ENCODE measurements around the gene CACNA1C.

The CACNA1C gene

GRCh38 chr12:2733493-2734355, 680.9 kb downstream of the CACNA1C start:
- H3K9me2 ChIP-seq (replicated peaks; ENCODE audit: control insufficient read depth, low read length) = no peaks in the 10 kb centered on the region
- TF ChIP-seq EZH2phosphoT487 (IDR thresholded peaks at IDR 0.05; ENCODE audit: borderline replicate concordance, low read length) = no peak
- H3K27ac ChIP-seq (ENCODE audit: low read depth, low read length) = no peak overlapping the region
- no peaks in the 10 kb centered on the region for H3K36me3 ChIP-seq (ENCODE audit: control insufficient read depth, low read length)
- H3K4me2 ChIP-seq (ENCODE audit: low read length) = no peak overlapping the region
- peaks cover 35% of the 10 kb centered on the region for H3K27me3 ChIP-seq (ENCODE audit: control insufficient read depth, low read length)
- H4K20me1 ChIP-seq (ENCODE audit: control insufficient read depth, insufficient read depth, low read depth, low read length) = no peaks in the 10 kb centered on the region
- H3K9me3 ChIP-seq (ENCODE audit: control insufficient read depth, insufficient read depth, low read length) = no peaks in the 10 kb centered on the region
- no peaks in the 10 kb centered on the region for H3F3A ChIP-seq (ENCODE audit: control insufficient read depth, insufficient read depth)
- H3K4me1 ChIP-seq (ENCODE audit: control insufficient read depth, low read length) = no peaks in the 10 kb centered on the region
- H3K4me3 ChIP-seq (ENCODE audit: low read length) = no peak overlapping the region
- H3K79me2 ChIP-seq (ENCODE audit: control insufficient read depth, low read length) = no peaks in the 10 kb centered on the region

DNA sequence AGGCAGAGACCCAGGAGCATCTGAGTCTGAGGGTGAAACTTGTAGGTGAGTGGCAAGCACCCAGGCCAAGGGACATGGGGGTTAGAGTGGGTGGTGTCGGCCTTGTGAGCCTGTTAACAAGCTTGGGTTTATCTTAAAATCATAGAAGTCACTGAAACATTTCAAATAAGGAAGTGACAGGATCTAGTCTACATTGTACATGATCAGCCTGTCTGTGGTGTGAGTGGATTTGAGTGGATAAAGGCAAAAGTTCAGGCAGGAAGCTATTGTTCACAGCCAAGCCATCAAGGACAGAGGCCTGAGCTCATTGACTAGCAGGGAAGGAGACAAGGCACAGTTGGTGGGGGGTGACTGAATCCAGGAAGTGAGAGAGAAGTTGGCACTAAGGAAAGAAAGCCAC, 682.6 kb downstream of the CACNA1C start:
- no peak overlapping the region for H3K4me2 ChIP-seq (ENCODE audit: low read length)
- H3K79me2 ChIP-seq (ENCODE audit: control insufficient read depth, low read length) = no peaks in the 10 kb centered on the region
- no peaks in the 10 kb centered on the region for H3K4me1 ChIP-seq (ENCODE audit: control insufficient read depth, low read length)
- no peaks in the 10 kb centered on the region for H3K9me3 ChIP-seq (ENCODE audit: control insufficient read depth, insufficient read depth, low read length)
- H3K27me3 ChIP-seq (ENCODE audit: control insufficient read depth, low read length) = peaks cover 30% of the 10 kb centered on the region
- H3K9me2 ChIP-seq (replicated peaks; ENCODE audit: control insufficient read depth, low read length) = no peaks in the 10 kb centered on the region
- no peaks in the 10 kb centered on the region for H3F3A ChIP-seq (ENCODE audit: control insufficient read depth, insufficient read depth)
- no peak overlapping the region for H3K4me3 ChIP-seq (ENCODE audit: low read length)
- H3K27ac ChIP-seq (ENCODE audit: low read depth, low read length) = no peak overlapping the region
- no peaks in the 10 kb centered on the region for H3K36me3 ChIP-seq (ENCODE audit: control insufficient read depth, low read length)
- TF ChIP-seq EZH2phosphoT487 (IDR thresholded peaks at IDR 0.05; ENCODE audit: borderline replicate concordance, low read length) = no peak
- TF ChIP-seq CTCF (IDR thresholded peaks at IDR 0.05; ENCODE audit: low read depth, low read length, poor library complexity, severe bottlenecking) = no peak
- no peaks in the 10 kb centered on the region for H4K20me1 ChIP-seq (ENCODE audit: control insufficient read depth, insufficient read depth, low read depth, low read length)

DNA sequence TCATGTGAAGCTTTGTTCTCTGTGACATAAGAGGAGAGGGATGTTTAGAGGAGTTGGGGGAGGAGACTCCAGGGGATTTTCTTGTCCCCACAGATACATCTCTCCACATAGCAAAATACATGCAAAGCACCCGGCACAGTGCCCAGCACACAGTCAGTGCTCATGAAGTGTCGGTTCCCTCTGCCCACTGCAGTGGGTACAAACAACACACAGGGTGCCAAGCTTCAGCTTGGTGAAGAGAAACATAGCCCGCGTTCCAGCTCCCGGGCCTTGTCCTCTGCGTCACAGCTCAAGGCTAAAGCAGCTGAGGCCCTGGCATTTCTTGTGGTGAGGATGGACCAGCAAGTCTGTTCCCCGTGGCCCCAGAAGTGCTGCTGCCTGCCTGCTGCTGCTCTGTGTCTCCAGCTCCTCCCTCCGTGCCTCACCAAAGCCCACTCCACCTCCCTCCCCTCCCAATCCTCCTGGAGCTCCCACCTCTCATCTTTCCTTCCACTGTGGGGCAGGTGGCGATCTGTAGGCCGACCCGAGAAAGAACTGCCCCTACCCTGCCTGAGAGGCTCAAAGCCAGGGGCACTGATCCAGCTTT, 685.0 kb downstream of the CACNA1C start:
- TF ChIP-seq EZH2phosphoT487 (IDR thresholded peaks at IDR 0.05; ENCODE audit: borderline replicate concordance, low read length) (no peak), CTCF (IDR thresholded peaks at IDR 0.05; ENCODE audit: low read depth, low read length, poor library complexity, severe bottlenecking) (no peak)

DNA sequence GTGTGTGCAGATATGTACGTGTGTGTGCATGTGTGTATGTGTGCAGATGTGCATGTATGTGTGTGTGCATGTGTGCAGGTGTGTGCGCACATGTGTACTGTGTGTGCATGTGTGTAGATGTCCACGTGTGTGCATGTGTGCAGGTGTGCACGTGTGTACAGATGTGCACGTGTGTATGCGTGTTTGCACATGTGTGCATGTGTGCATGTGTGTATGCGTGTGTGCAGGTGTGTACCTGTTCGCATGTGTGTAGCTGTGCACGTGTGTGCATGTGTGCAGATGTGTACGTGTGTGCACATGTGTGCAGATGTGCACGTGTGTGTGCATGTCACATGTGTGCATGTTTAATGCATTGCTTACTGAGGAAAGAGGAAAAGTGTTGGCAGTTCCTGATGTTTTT, 686.3 kb downstream of the CACNA1C start:
- Histone ChIP-seq H3F3A (ENCODE audit: control insufficient read depth, insufficient read depth) (no peaks in the 10 kb centered on the region), H3K9me3 (ENCODE audit: control insufficient read depth, insufficient read depth, low read length) (no peaks in the 10 kb centered on the region)
- TF ChIP-seq CTCF (IDR thresholded peaks at IDR 0.05; ENCODE audit: low read depth, low read length, poor library complexity, severe bottlenecking) (no peak), EZH2phosphoT487 (IDR thresholded peaks at IDR 0.05; ENCODE audit: borderline replicate concordance, low read length) (no peak)

More for the DNA sequence above, 685.0 kb downstream of the CACNA1C start:
- Histone ChIP-seq H3K27me3 (ENCODE audit: control insufficient read depth, low read length) (peaks cover 22% of the 10 kb centered on the region), H3K36me3 (ENCODE audit: control insufficient read depth, low read length) (no peaks in the 10 kb centered on the region), H3K9me2 (replicated peaks; ENCODE audit: control insufficient read depth, low read length) (no peaks in the 10 kb centered on the region), H3K4me2 (ENCODE audit: low read length) (no peak overlapping the region), H3K4me3 (ENCODE audit: low read length) (no peak overlapping the region), H4K20me1 (ENCODE audit: control insufficient read depth, insufficient read depth, low read depth, low read length) (no peaks in the 10 kb centered on the region), H3F3A (ENCODE audit: control insufficient read depth, insufficient read depth) (no peaks in the 10 kb centered on the region), H3K79me2 (ENCODE audit: control insufficient read depth, low read length) (no peaks in the 10 kb centered on the region), H3K27ac (ENCODE audit: low read depth, low read length) (no peak overlapping the region), H3K4me1 (ENCODE audit: control insufficient read depth, low read length) (no peaks in the 10 kb centered on the region), H3K9me3 (ENCODE audit: control insufficient read depth, insufficient read depth, low read length) (no peaks in the 10 kb centered on the region)

More for the DNA sequence above, 686.3 kb downstream of the CACNA1C start:
- no peak overlapping the region for H3K4me2 ChIP-seq (ENCODE audit: low read length)
- H3K27ac ChIP-seq (ENCODE audit: low read depth, low read length) = no peak overlapping the region
- peaks cover 9% of the 10 kb centered on the region for H3K27me3 ChIP-seq (ENCODE audit: control insufficient read depth, low read length)
- no peaks in the 10 kb centered on the region for H3K79me2 ChIP-seq (ENCODE audit: control insufficient read depth, low read length)
- no peak overlapping the region for H3K4me3 ChIP-seq (ENCODE audit: low read length)
- no peaks in the 10 kb centered on the region for H3K9me2 ChIP-seq (replicated peaks; ENCODE audit: control insufficient read depth, low read length)
- H4K20me1 ChIP-seq (ENCODE audit: control insufficient read depth, insufficient read depth, low read depth, low read length) = no peaks in the 10 kb centered on the region
- H3K36me3 ChIP-seq (ENCODE audit: control insufficient read depth, low read length) = no peaks in the 10 kb centered on the region
- no peaks in the 10 kb centered on the region for H3K4me1 ChIP-seq (ENCODE audit: control insufficient read depth, low read length)

Data from DOHH2 (cell line).